Progenitor cell of endocrine pancreas (in vitro differentiated cells): ENCODE measurements around the gene ST8SIA6. TPM values are rescaled to one million over a fixed set of nuclear protein-coding genes. Genes with fewer than 3 reads are reported as not detected.

Experiments
- DNase-seq: peaks from one replicate; pipeline ENCODE4 v3.0.0; 2021; ENCODE audit warnings: low spot score; ENCODE audit not compliant: unreplicated experiment
- H3K27ac Mint-ChIP-seq: 2 replicates; pipeline ENCODE4 v1.8.0; 2021; ENCODE audit warnings: mild to moderate bottlenecking, moderate library complexity, mixed read lengths
- H3K27me3 Mint-ChIP-seq: 2 replicates; pipeline ENCODE4 v1.8.0; 2021; ENCODE audit warnings: mixed read lengths
- H3K36me3 Mint-ChIP-seq: 2 replicates; pipeline ENCODE4 v1.8.0; 2022; ENCODE audit warnings: mixed read lengths; ENCODE audit not compliant: insufficient read depth
- H3K4me1 Mint-ChIP-seq: 2 replicates; pipeline ENCODE4 v1.8.0; 2021; ENCODE audit warnings: low read depth, mixed read lengths
- H3K4me3 Mint-ChIP-seq: 2 replicates; pipeline ENCODE4 v1.8.0; 2021; ENCODE audit warnings: low read depth, mild to moderate bottlenecking, moderate library complexity, mixed read lengths
- H3K9me3 Mint-ChIP-seq: 2 replicates; pipeline ENCODE4 v1.8.0; 2021; ENCODE audit warnings: low read depth, mixed read lengths
- CTCF ChIP-seq: fragments of 200-600 bp; sonication (generic); IDR thresholded peaks from one replicate; pipeline ENCODE4 v1.5.0; 2021; ENCODE audit warnings: antibody characterized with exemption, mild to moderate bottlenecking; ENCODE audit not compliant: unreplicated experiment
- total RNA-seq: library from RNA; stranded (reverse); gene quantifications from 2 replicates; pipeline ENCODE4 v1.2.1, GENCODE V29; 2021

Gene ST8SIA6
- total RNA-seq, 1 donor from 2014 or later = 0.36 TPM

GRCh38 chr10:17429490-17429889 is 24.9 kb downstream of the ST8SIA6 start:
- Mint-ChIP-seq H3K27ac (no peak overlapping the region), H3K36me3 (no peaks in the 10 kb centered on the region), H3K4me1 (peaks cover 5% of the 10 kb centered on the region), H3K27me3 (peaks cover 17% of the 10 kb centered on the region), H3K4me3 (no peak overlapping the region), H3K9me3 (no peaks in the 10 kb centered on the region)
- no peak for TF ChIP-seq CTCF
- no peak for DNase-seq

GRCh38 chr10:17428351-17429097 is 25.9 kb downstream of the ST8SIA6 start:
- DNase-seq = no peak
- peaks cover 1% of the 10 kb centered on the region for H3K4me1 Mint-ChIP-seq
- H3K9me3 Mint-ChIP-seq = no peaks in the 10 kb centered on the region
- no peaks in the 10 kb centered on the region for H3K36me3 Mint-ChIP-seq
- H3K4me3 Mint-ChIP-seq = no peak overlapping the region
- H3K27me3 Mint-ChIP-seq = peaks cover 15% of the 10 kb centered on the region
- no peak overlapping the region for H3K27ac Mint-ChIP-seq
- TF ChIP-seq CTCF = no peak

GRCh38 chr10:17427666-17428350 is 26.6 kb downstream of the ST8SIA6 start:
- no peak for DNase-seq
- H3K4me1 Mint-ChIP-seq = peaks cover 1% of the 10 kb centered on the region
- no peaks in the 10 kb centered on the region for H3K36me3 Mint-ChIP-seq
- no peak overlapping the region for H3K4me3 Mint-ChIP-seq
- no peaks in the 10 kb centered on the region for H3K9me3 Mint-ChIP-seq
- no peak for TF ChIP-seq CTCF
- peaks cover 16% of the 10 kb centered on the region for H3K27me3 Mint-ChIP-seq
- H3K27ac Mint-ChIP-seq = no peak overlapping the region

DNA sequence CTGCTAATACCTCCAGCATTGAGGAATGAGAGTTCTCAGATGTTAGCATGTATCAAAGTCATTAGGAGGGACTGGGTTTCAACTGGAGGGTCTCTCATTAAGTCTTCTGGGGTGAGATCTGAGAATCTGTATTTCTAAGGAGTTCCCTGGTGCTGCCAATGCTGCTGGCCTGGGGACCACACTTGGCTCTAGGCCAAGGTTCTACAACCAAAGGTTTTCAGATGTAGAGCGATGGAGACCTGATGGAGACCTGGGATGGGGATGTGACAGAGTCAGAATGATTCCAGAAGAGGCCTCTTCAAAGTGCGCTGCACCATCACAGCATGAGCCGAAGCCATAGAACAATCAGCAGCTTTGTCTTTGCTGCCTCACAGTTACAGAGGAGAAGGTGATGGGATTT is 27.2 kb downstream of the ST8SIA6 start:
- H3K36me3 Mint-ChIP-seq = no peaks in the 10 kb centered on the region
- no peak for TF ChIP-seq CTCF
- no peaks in the 10 kb centered on the region for H3K9me3 Mint-ChIP-seq
- H3K27me3 Mint-ChIP-seq = peaks cover 16% of the 10 kb centered on the region
- H3K4me1 Mint-ChIP-seq = peaks cover 1% of the 10 kb centered on the region
- H3K4me3 Mint-ChIP-seq = no peak overlapping the region
- DNase-seq = no peak
- no peak overlapping the region for H3K27ac Mint-ChIP-seq

DNA sequence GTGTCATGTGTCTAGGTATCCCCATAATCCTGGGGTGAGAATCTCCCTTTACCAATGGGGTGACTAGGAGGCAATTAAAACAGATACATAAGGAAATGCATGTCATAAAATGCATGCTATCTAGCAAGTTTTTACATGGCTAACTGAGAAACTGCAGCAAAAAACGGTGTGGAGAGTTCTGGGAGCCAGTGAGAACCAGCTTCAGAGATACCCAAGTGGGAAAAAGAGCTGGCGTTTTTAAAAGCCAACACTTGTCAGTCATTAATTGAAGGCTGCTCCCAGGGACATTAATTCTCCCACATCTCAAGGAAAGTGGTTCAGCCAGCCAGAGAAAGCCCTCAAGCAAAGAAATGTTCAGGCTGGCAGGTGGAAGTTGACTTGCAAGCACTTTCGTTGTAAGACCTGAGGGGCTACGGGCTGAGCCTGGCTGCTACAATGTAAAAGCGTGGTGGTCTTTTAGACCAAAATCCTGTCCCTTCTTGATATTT is 28.1 kb downstream of the ST8SIA6 start:
- Mint-ChIP-seq H3K4me3 (no peak overlapping the region), H3K27ac (no peak overlapping the region), H3K9me3 (no peaks in the 10 kb centered on the region), H3K4me1 (peaks cover 1% of the 10 kb centered on the region), H3K36me3 (no peaks in the 10 kb centered on the region), H3K27me3 (peaks cover 9% of the 10 kb centered on the region)
- TF ChIP-seq CTCF = no peak
- DNase-seq = no peak
